ENCODE measurements around the gene DAZAP2.

GRCh38 chr12:51196547-51196946 is 42.1 kb upstream of the DAZAP2 start:
- TF ChIP-seq PKNOX1 (IDR thresholded peaks at IDR 0.05) (no peak), BHLHE40 (IDR thresholded peaks at IDR 0.05; ENCODE audit: borderline replicate concordance) (no peak), SUZ12 (IDR thresholded peaks at IDR 0.05) (no peak), NFRKB (IDR thresholded peaks at IDR 0.05) (no peak), L3MBTL2 (conservative IDR thresholded peaks at IDR 0.05) (no peak), FOXM1 (IDR thresholded peaks at IDR 0.05; ENCODE audit: borderline replicate concordance) (no peak), ELF4 (IDR thresholded peaks at IDR 0.05) (no peak), CTBP1 (IDR thresholded peaks at IDR 0.05; ENCODE audit: borderline replicate concordance) (no peak)

All from HEK293T (cell line).